Caco-2 (cell line): ENCODE results near the gene ALDOA. TPM values are rescaled to one million over a fixed set of nuclear protein-coding genes. Genes with fewer than 3 reads are reported as not detected.

Experiments
- BruUV-seq: library from RNA; stranded (reverse); fragments of 400-500 nt; replicated peaks from 2 replicates; lab custom pipeline; 2021; lab: Mats Ljungman, UMichigan
- CTCF ChIA-PET: fragments of 300-600 bp; sonication (Branson Sonifier 250); formaldehyde crosslinking; loops from one replicate; lab custom pipeline; 2022; ENCODE audit warnings: antibody characterized with exemption; lab: Charles Lee
- POLR2A ChIA-PET: fragments of 300-600 bp; sonication (Branson Sonifier 250); formaldehyde crosslinking; loops from one replicate; lab custom pipeline; 2022; ENCODE audit warnings: antibody characterized with exemption; lab: Charles Lee
- DNase-seq, 2 experiments: peaks; one replicate each; pipeline versions ENCODE4 v3.0.0 to v3.0.0-alpha.2; 2020 to 2022
- H3K27me3 ChIP-seq: replicated peaks from 2 replicates; pipeline ENCODE4 v1.6.0; 2011; ENCODE audit warnings: low read length; ENCODE audit not compliant: control insufficient read depth, insufficient read depth
- H3K36me3 ChIP-seq: 2 replicates; pipeline ENCODE4 v1.5.1; 2011; ENCODE audit warnings: low read length; ENCODE audit not compliant: control insufficient read depth, insufficient read depth
- H3K4me1 ChIP-seq: fragments of 250-450 bp; sonication (Bioruptor Pico); 2 replicates; pipeline ENCODE4 v1.5.1; 2020; ENCODE audit warnings: mild to moderate bottlenecking
- H3K4me3 ChIP-seq: 2 replicates; pipeline ENCODE4 v1.5.1; 2011; ENCODE audit warnings: low read depth, mild to moderate bottlenecking, control low read depth, low read length
- H3K9me3 ChIP-seq: fragments of 250-450 bp; sonication (Bioruptor Pico); 2 replicates; pipeline ENCODE4 v1.5.1; 2020; ENCODE audit warnings: mild to moderate bottlenecking, moderate library complexity
- H3K27ac Mint-ChIP-seq: one replicate; pipeline ENCODE4 v1.8.0; 2022; ENCODE audit warnings: mixed read lengths; ENCODE audit not compliant: unreplicated experiment
- H3K27me3 Mint-ChIP-seq: one replicate; pipeline ENCODE4 v1.8.0; 2022; ENCODE audit warnings: mixed read lengths; ENCODE audit not compliant: insufficient read depth, unreplicated experiment
- H3K36me3 Mint-ChIP-seq: one replicate; pipeline ENCODE4 v1.8.0; 2022; ENCODE audit warnings: mild to moderate bottlenecking, mixed read lengths; ENCODE audit not compliant: insufficient read depth, unreplicated experiment
- H3K4me1 Mint-ChIP-seq: one replicate; pipeline ENCODE4 v1.8.0; 2022; ENCODE audit warnings: low read depth, mixed read lengths; ENCODE audit not compliant: unreplicated experiment
- H3K4me3 Mint-ChIP-seq: one replicate; pipeline ENCODE4 v1.8.0; 2022; ENCODE audit warnings: mild to moderate bottlenecking, moderate library complexity, mixed read lengths; ENCODE audit not compliant: unreplicated experiment
- H3K9me3 Mint-ChIP-seq: one replicate; pipeline ENCODE4 v1.8.0; 2022; ENCODE audit warnings: mixed read lengths; ENCODE audit not compliant: unreplicated experiment
- CTCF ChIP-seq, 2 experiments: fragments of 200-600 bp in 1 of 2; IDR thresholded peaks; 1 replicate in 1 of 2; 2 replicates in 1 of 2; pipeline versions ENCODE4 v1.5.1 to v1.8.0; 2011 to 2022; ENCODE audit warnings: antibody characterized with exemption in 1 of 2, control low read depth in 1 of 2, inconsistent platforms in 1 of 2, low read depth in 1 of 2, low read length in 1 of 2, mild to moderate bottlenecking in 1 of 2, moderate library complexity in 1 of 2; ENCODE audit not compliant: insufficient read depth in 1 of 2, severe bottlenecking in 1 of 2, unreplicated experiment in 1 of 2
- intact Hi-C: fragments of 100-400 bp; cut with micrococcal nuclease; formaldehyde crosslinking; loops from one replicate; pipeline ENCODE4 v1.10.0; 2022; ENCODE audit not compliant: unreplicated experiment
- total RNA-seq: library from RNA; stranded (reverse); gene quantifications from 2 replicates; pipeline ENCODE4 v1.2.3, GENCODE V29; 2022

ALDOA gene
- total RNA-seq, 1 experiment from 2014 or later = 675 TPM

GRCh38 chr16:30091474-30092372, 26.2 kb downstream of the ALDOA start, which contains the start of gene TBX6:
TBX6 (minus strand) TSS chr16:30091924; CDS start chr16:30091193, 731 bp downstream.
- Histone ChIP-seq H3K36me3 (no peaks in the 10 kb centered on the region), H3K27me3 (no peaks in the 10 kb centered on the region), H3K4me1 (peaks cover 26% of the 10 kb centered on the region), H3K4me3 (peak within 1 kb of the TSS; percentile 53), H3K9me3 (peaks cover 4% of the 10 kb centered on the region)
- TF ChIP-seq CTCF (IDR thresholded peaks at IDR 0.05; ENCODE audit: insufficient read depth in 1 of 2, low read depth in 1 of 2, low read length in 1 of 2, severe bottlenecking in 1 of 2, unreplicated experiment in 1 of 2) = peak; percentile 75 to 79
- Mint-ChIP-seq H3K27ac (peak within 1 kb of the TSS; percentile 83), H3K36me3 (peaks cover 45% of the 10 kb centered on the region), H3K4me3 (peak within 1 kb of the TSS; percentile 82), H3K27me3 (no peaks in the 10 kb centered on the region), H3K9me3 (no peaks in the 10 kb centered on the region), H3K4me1 (peaks cover 18% of the 10 kb centered on the region)
- ChIA-PET CTCF (interaction anchor here (0.6 to 3.1 kb wide), 15 partner anchors 13 to 519 kb away, joined by 3 to 22 read pairs (median 4); partner anchors contain the start of genes ALDOA, CORO1A, DCTPP1 and GDPD3), POLR2A (interaction anchor here (0.5 to 0.7 kb wide), 2 partner anchors 26 to 586 kb away, joined by 3 read pairs; partner anchors contain the start of gene ALDOA)
- intact Hi-C loops = loop anchor here (1.0 to 2.0 kb wide), 2 partner anchors 27 to 264 kb away; partner anchors contain the start of genes ALDOA and CD2BP2
- no TSS peak for BruUV-seq
- DNase-seq = peak; percentile 88 to 95

GRCh38 chr16:30092373-30093010, 26.9 kb downstream of the ALDOA start:
- DNase-seq = peak in 1 of 2 experiments; percentile 44
- ChIA-PET POLR2A (interaction anchor here (0.5 kb wide), 1 partner anchor 585 kb away, joined by 3 read pairs; no protein-coding TSS in a partner anchor), CTCF (interaction anchor here (0.6 to 3.1 kb wide), 9 partner anchors 12 to 317 kb away, joined by 3 to 22 read pairs (median 4); partner anchors contain the start of genes ALDOA and CORO1A)
- Mint-ChIP-seq H3K4me3 (peak overlapping the region; percentile 82), H3K36me3 (peaks cover 41% of the 10 kb centered on the region), H3K9me3 (peaks cover 5% of the 10 kb centered on the region), H3K27ac (peak overlapping the region; percentile 83), H3K27me3 (no peaks in the 10 kb centered on the region), H3K4me1 (peaks cover 18% of the 10 kb centered on the region)
- Histone ChIP-seq H3K4me1 (peaks cover 27% of the 10 kb centered on the region), H3K9me3 (peaks cover 12% of the 10 kb centered on the region), H3K27me3 (no peaks in the 10 kb centered on the region), H3K36me3 (no peaks in the 10 kb centered on the region), H3K4me3 (peak overlapping the region; percentile 45)
- intact Hi-C loops = no loop called here
- TF ChIP-seq CTCF (IDR thresholded peaks at IDR 0.05; ENCODE audit: insufficient read depth in 1 of 2, low read depth in 1 of 2, low read length in 1 of 2, severe bottlenecking in 1 of 2, unreplicated experiment in 1 of 2) = peak in 1 of 2 experiments; percentile 49
- BruUV-seq = no TSS peak
